ENCODE measurements around the gene DCLK2.

DNA sequence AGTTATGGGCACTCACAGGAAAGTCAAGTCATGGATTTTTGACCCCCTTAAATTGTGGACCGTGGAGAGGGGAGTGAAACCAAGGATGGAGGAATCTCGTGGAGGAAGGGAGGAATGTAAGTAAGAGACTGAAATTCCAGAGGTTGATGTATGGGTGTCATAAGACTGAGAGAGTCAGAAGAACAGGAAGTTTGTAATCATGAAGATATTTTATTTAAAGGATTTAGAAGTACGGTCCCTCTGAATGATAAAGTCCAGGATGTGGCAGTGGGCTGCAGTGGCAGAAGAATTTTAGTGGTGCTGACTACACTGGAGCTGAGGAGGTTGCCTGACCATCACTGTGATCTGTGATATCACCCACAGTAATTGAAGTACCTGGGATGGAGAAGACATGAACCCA, 57.8 kb downstream of the DCLK2 start:
- TF ChIP-seq EP300 (IDR thresholded peaks at IDR 0.05; ENCODE audit: borderline replicate concordance) (no peak), TEAD4 (IDR thresholded peaks at IDR 0.05) (no peak), REST (IDR thresholded peaks at IDR 0.05; ENCODE audit: low read depth) (no peak), MAX (IDR thresholded peaks at IDR 0.05) (no peak), USF1 (IDR thresholded peaks at IDR 0.05) (no peak), ZBTB7A (IDR thresholded peaks at IDR 0.05; ENCODE audit: low read depth) (no peak), NFIC (IDR thresholded peaks at IDR 0.05) (no peak), YY1 (IDR thresholded peaks at IDR 0.05; ENCODE audit: low read depth) (no peak), TCF12 (IDR thresholded peaks at IDR 0.05; ENCODE audit: low read depth) (no peak), TAF1 (IDR thresholded peaks at IDR 0.05; ENCODE audit: low read depth) (no peak), CREB1 (IDR thresholded peaks at IDR 0.05; ENCODE audit: low read depth) (no peak), RAD21 (IDR thresholded peaks at IDR 0.05; ENCODE audit: low read depth) (no peak)
